Measurements from ENCODE around the gene SRSF1. TPM values are rescaled to one million over a fixed set of nuclear protein-coding genes. Genes with fewer than 3 reads are reported as not detected.

Gene SRSF1
- total RNA-seq, 4 donors from 2014 or later = 116 to 429 (median 147) TPM

DNA sequence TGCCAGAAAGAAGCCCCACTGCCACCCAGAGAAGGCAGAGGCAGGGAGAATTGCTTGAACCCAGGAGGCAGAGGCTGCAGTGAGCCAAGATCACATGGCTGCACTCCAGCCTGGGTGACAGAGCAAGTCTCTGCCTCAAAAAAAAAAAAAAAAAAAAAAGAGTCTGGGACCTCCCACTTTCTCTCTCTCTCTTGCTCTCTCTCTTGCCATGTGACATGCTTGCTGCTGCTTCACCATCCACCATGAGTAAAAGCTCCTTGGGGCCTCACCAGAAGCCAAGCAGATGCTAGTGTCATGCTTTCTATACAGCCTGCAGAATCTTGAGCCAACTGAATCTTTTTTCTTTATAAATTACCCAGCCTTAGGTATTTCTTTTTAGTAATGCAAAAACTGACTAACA, 21.5 kb upstream of the SRSF1 start:
- no peaks in the 10 kb centered on the region for H3K4me1 ChIP-seq
- H3K9me3 ChIP-seq = no peaks in the 10 kb centered on the region
- H3K27me3 ChIP-seq = no peaks in the 10 kb centered on the region
- DNase-seq = no peak
- TF ChIP-seq POLR2A (IDR thresholded peaks at IDR 0.05) = no peak
- TF ChIP-seq, protein P1, sequence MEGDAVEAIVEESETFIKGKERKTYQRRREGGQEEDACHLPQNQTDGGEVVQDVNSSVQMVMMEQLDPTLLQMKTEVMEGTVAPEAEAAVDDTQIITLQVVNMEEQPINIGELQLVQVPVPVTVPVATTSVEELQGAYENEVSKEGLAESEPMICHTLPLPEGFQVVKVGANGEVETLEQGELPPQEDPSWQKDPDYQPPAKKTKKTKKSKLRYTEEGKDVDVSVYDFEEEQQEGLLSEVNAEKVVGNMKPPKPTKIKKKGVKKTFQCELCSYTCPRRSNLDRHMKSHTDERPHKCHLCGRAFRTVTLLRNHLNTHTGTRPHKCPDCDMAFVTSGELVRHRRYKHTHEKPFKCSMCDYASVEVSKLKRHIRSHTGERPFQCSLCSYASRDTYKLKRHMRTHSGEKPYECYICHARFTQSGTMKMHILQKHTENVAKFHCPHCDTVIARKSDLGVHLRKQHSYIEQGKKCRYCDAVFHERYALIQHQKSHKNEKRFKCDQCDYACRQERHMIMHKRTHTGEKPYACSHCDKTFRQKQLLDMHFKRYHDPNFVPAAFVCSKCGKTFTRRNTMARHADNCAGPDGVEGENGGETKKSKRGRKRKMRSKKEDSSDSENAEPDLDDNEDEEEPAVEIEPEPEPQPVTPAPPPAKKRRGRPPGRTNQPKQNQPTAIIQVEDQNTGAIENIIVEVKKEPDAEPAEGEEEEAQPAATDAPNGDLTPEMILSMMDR (IDR thresholded peaks at IDR 0.05) = no peak
- H3K27ac ChIP-seq = no peak overlapping the region
- no peak overlapping the region for H3K4me3 ChIP-seq
- no peaks in the 10 kb centered on the region for H3K36me3 ChIP-seq
- intact Hi-C loops (cut with DNase I; ENCODE audit: low total_unique reads) = no loop called here

DNA sequence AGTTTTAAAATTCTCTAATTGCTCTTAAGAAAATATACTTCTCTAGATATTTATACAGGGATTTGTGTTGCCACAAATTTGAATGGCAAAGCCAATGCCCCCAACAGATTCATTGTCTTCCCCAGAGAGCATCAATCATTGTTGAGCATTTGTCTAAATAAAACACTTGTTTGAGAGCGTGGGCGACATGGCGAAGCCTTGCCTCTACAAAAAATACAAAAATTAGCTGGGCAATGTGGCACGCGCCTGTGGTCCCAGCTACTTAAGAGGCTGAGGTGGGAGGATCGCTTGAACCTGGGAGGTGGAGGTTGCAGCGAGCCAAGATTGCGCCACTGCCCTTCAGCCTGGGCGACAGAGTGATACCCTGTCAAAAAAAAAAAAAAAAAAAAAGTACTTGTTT, 13.4 kb upstream of the SRSF1 start:
- Histone ChIP-seq H3K9me3 (no peaks in the 10 kb centered on the region), H3K4me3 (no peak overlapping the region), H3K27ac (no peak overlapping the region), H3K36me3 (no peaks in the 10 kb centered on the region), H3K27me3 (no peaks in the 10 kb centered on the region), H3K4me1 (no peaks in the 10 kb centered on the region)
- intact Hi-C loops (cut with DNase I; ENCODE audit: low total_unique reads) = no loop called here
- no peak for DNase-seq
- TF ChIP-seq, protein P1 (IDR thresholded peaks at IDR 0.05) = no peak
- no peak for TF ChIP-seq POLR2A (IDR thresholded peaks at IDR 0.05)

GRCh38 chr17:58019521-58019920, 12.5 kb upstream of the SRSF1 start:
- Histone ChIP-seq H3K9me3 (no peaks in the 10 kb centered on the region), H3K36me3 (no peaks in the 10 kb centered on the region), H3K4me3 (no peak overlapping the region), H3K27me3 (no peaks in the 10 kb centered on the region), H3K27ac (no peak overlapping the region), H3K4me1 (no peaks in the 10 kb centered on the region)
- TF ChIP-seq, protein P1 (IDR thresholded peaks at IDR 0.05) = no peak
- no peak for TF ChIP-seq POLR2A (IDR thresholded peaks at IDR 0.05)
- DNase-seq = no peak
- intact Hi-C loops (cut with DNase I; ENCODE audit: low total_unique reads) = no loop called here

DNA sequence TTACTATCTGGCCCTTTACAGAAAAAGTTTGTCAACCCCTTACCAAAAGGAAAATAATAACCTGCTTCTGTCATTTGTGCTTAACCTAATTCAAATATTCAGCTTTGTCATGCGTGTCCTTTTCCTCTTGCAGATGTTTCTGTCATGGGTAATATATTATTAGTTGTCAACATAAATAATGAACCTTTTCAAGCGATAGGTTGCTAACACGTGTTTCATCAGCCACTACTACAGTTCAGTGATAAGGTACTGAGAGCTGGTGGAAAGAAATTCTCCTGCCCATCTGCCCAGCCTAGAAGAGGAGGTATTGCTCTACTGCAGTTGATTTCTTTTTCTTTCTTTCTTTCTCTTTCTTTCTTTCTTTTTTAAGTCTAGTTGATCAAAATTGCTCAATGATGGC, 12.0 kb upstream of the SRSF1 start:
- DNase-seq = no peak
- no peak overlapping the region for H3K4me3 ChIP-seq
- no peaks in the 10 kb centered on the region for H3K27me3 ChIP-seq
- no peak overlapping the region for H3K27ac ChIP-seq
- H3K4me1 ChIP-seq = no peaks in the 10 kb centered on the region
- no peak for TF ChIP-seq POLR2A (IDR thresholded peaks at IDR 0.05)
- TF ChIP-seq, protein P1 (IDR thresholded peaks at IDR 0.05) = no peak
- no peaks in the 10 kb centered on the region for H3K9me3 ChIP-seq
- intact Hi-C loops (cut with DNase I; ENCODE audit: low total_unique reads) = no loop called here
- no peaks in the 10 kb centered on the region for H3K36me3 ChIP-seq

GRCh38 chr17:58010067-58010799, 3.2 kb upstream of the SRSF1 start:
- Histone ChIP-seq H3K4me1 (peaks cover 0 to 6% of the 10 kb centered on the region in 2 donors), H3K36me3 (no peaks in the 10 kb centered on the region), H3K27me3 (no peaks in the 10 kb centered on the region), H3K4me3 (no peak overlapping the region), H3K27ac (no peak overlapping the region), H3K9me3 (no peaks in the 10 kb centered on the region)
- intact Hi-C loops (cut with DNase I; ENCODE audit: low total_unique reads) = no loop called here
- no peak for DNase-seq
- TF ChIP-seq, protein P1 (IDR thresholded peaks at IDR 0.05) = no peak
- TF ChIP-seq POLR2A (IDR thresholded peaks at IDR 0.05) = no peak
